Stimulated activated CD4-positive, alpha-beta T cell treated with anti-CD3 and anti-CD28 coated beads, Interleukin-15, amount 100 ng/mL, for 1 hour (primary cell): Measurements from ENCODE around the gene SLC26A11.

ENCODE experiments used
- DNase-seq, 2 donors: peaks; one replicate each; pipeline ENCODE4 v3.0.0-alpha.2; 2020; ENCODE audit warnings: low read depth in 1 of 2, low spot score in 1 of 2

Gene SLC26A11

DNA sequence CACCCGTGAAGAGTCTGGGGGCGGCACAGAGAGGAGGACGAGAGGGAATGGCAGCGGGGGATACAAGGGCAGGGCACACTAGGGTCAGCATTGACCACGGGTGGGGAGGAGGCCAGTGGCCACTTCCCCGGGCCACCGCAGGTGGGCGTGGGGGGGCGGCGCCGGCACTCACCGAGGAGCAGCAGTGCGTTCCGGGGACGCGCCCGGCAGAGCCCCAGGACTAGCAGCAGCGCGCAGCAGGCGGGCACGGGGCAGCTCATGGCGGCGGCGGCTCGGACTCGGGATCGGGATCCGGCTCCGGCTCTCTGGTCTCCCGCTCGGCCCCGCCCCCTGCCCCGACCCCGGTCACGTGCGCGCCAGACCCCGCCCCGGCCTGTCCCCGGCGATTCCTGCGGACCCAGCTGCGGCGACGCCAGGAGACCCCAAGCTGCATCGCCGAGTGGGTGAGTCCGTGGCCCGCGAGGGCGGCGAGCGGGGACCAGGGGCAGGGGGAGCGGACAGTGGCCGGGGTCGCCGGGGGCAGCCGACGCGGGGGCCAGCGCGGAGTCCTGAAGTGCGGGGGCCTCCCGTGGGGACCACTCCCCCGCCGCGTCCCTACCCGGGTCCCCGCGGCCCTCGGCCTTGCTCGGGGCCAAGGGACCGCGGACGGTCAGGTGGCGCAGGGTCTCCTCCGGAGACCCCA lies at the start of gene SLC26A11, which contains the start of gene SGSH:
Gene SLC26A11 (plus strand): TSS at position 374 of the 682 bp plus-strand sequence. CDS start 1,134 bp downstream, outside the sequence.
Gene SGSH (minus strand): TSS at position 280 of the 682 bp plus-strand sequence. CDS start 20 bp downstream, at position 260.
- peak; percentile 12 to 52 for DNase-seq

DNA sequence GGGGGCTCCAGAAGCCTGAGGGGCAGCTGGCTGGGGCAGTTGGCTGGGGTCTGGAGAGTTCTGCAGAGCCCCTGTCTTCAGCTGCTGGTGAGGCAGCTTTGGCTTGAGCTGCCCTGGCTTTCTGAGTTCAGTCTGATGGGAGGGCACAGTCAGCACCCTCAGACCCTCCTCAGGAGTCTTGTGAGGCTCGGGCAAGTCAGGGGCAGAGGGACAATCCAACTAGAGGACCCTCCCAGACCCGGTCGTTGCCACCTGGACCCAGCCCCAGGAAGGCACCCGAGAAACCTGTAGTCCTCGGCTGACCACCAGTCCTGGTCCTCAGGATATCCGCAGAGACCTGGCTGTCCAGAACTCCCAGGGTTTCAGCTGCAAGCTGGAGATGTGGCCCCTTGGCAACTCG lies 48.5 kb upstream of the SLC26A11 start:
- no peak for DNase-seq

DNA sequence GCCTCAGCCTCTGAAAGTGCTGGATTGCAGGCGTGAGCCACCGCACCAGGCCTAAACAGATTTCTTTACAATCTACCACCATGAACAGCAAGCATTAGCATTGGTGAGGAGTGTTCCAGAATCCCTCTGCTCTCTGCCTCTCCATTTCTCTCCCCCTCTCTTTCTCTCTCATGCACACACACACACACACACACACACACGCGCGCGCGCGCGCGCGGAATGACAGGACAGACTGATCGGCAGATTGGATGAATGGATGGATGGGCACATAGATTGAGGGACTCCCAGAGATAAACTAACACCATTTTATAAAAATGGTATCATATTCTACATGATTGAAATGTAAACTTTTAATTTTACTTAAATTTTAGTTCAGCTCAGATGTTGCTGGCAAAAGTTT lies 47.1 kb upstream of the SLC26A11 start:
- DNase-seq = no peak

DNA sequence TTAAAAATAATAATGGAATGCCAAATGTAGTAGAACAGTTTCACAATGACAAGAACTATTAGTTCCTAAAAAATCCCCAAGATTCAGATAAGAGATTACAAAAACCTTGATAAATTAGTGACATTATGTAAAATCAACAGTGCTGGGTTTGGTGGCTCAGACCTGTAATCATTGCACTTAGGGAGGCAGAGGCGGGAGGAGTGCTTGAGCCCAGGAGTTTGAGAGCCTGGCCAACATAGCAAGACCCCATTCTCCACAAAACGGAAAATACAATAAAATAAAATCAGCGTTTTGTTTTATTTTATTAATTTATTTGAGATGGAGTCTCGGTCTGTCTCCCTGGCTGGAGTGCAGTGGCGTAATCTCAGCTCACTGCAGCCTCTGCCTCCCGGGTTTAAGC lies 46.3 kb upstream of the SLC26A11 start:
- no peak for DNase-seq

DNA sequence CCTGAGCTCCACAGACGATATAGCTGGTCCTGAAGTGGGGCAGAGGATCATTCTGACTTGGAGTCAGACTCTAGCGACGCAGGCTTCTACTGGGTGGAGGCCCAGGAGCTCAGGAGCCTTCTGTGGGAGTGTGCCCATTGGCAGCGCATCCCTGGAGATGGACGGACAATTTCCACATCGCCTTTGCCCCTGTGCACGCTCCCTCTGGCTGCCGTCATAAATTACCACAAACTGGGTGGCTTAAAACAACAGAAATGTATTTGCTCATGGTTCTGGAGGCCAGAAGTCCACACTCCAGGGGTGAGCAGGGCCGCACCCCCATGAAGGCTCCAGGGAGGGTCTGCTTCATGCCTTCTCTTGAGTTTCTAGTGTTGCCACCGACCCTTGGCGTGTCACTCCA lies 43.5 kb upstream of the SLC26A11 start:
- no peak for DNase-seq

DNA sequence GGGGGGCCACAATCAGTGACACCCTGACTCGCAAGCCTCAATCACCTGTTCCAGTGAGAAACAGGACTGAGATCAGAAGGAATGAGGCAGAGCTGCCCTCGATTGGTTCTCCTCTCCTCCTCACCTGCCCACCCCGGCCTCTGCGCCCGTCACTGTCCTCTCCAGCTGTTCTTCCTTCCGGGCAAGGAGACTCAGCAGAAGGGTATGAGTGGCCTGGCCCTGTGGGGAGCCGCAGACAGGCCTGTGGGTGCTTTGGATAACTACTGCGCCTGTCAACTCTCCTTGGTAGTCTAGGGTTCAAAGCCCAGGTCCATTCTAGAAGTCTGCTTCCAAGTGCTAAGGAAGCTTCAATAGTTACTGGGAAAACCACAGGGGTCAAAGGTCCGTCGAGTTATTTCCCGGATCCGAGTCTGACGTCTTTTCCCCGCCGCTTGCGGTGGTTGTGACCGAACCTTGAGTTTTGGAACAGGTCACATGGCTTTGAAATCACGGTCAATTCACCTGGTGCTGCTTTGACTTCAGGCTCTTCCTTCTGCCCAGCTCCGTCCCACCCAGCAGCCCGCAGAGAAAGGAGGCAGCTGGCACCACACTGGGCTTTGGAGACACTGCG lies 42.1 kb upstream of the SLC26A11 start:
- DNase-seq = no peak

DNA sequence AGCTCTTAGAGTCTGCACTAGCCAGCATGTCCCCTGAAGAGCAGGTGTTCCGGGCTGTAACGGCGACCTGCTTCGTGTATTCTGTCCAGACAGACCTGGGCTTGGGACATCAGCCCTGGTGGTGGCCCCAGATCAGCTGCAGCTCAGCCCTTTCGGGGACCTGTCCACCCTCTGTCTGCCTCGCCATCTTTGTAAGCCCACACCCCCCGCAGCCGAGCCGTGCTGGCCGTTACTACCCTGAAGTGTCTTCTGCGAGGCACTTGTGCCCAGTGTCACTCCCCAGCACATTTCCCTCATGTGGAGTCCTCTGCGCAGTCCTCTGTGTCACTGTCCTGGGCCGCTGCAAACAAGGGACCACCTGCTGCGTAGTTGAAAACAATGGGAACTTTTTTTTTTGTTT lies 40.0 kb upstream of the SLC26A11 start:
- no peak for DNase-seq

DNA sequence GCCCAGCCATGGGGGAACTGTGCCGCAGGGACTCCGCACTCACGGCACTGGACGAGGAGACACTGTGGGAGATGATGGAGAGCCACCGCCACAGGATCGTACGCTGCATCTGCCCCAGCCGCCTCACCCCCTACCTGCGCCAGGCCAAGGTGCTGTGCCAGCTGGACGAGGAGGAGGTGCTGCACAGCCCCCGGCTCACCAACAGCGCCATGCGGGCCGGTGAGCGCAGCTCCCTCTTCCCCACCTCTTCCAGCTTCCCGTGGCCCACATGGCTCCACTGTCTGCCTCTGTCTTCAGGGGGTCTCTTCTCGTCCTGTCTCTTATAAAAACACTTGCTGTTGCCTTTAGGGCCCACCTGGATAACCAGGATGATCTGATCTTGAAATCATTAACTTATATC lies 38.8 kb upstream of the SLC26A11 start:
- DNase-seq = no peak

DNA sequence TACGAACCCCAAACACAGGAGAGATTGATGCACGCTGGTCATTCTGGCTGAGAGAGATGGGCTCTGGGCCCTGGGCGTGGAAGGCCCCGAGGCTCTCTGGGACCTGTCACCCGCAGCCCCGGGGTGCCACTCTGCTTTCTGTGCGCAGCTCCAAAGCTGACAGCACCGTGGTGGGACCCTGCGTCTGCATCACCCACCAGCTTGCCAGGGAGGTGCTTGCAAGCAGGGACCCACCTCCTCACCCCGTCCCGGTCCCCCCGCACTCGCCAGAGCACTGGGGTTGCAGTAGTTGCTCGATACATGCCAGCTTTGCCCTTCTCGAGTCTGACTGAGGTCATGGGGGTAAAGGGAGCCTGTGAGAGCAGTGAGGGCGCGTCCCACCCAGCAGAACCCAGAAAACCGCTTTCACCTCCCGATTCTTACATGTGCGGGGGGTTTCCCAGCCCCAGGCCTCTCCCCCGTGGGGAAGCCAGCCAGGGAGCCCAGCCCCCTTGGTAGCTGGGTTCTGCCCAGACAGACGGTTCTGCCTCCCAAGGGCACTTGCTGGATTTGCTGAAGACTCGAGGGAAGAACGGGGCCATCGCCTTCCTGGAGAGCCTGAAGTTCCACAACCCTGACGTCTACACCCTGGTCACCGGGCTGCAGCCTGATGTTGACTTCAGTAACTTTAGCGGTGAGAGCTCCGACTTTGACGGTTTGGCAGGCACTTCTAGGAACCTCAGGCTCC lies 37.9 kb upstream of the SLC26A11 start:
- no peak for DNase-seq

DNA sequence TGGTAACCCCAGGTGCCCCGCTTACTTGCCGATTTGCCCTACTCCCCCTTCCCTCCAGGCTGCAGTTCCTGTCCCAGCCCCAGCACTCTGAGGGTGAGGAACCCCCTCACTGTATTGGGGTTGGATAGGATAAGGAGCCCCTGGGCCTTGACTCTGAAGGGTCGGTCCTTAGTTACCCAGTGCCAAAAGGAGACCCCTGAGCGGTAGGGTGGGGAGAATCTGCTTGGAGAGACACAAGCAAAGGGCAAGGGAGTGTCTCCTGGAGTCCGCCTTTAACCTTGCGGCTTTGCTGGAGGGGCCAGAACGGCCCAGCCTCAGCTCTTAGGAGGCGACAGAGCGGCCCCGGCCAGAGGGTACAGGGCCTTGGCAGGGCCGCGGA lies 37.4 kb upstream of the SLC26A11 start:
- DNase-seq = no peak

DNA sequence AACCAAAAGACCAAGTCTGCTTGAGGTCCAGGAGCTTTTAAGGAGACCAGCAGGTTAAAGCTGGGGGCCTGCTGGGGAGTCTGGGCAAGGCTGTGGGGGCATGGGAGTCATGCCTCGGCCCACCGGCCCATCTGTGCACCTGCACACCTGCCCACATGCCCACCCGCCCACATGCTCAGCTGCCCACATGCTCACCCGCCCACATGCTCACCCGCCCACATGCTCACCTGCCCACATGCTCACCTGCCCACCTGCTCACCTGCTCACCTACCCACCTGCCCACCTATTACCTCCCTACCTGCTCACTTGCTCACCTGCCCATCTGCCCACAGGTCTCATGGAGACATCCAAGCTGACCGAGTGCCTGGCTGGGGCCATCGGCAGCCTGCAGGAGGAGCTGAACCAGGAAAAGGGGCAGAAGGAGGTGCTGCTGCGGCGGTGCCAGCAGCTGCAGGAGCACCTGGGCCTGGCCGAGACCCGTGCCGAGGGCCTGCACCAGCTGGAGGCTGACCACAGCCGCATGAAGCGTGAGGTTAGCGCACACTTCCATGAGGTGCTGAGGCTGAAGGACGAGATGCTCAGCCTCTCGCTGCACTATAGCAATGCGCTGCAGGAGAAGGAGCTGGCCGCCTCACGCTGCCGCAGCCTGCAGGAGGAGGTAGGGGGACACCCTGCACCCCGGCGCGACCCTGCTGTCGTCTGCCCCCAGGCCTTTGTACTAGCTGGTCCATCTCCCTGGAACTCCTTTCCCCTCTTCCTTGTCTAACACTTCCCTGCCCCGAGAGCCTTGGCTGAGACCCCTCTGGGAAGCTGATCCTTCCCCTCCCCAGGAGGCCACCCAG lies 36.4 kb upstream of the SLC26A11 start:
- no peak for DNase-seq

DNA sequence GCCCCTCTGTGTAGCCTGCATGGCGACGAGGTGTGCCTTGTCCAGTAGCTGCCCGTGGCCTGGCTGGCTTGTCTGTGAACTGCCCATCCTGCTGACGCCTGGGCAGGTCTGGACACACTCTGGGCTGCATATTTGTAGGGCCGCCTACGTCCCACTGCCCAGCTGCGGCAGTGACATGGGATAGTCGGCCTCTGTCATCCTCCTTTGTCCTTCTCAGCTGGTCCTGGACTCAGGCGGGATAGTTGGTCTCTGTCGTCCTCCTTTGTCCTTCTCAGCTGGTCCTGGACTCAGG lies 35.9 kb upstream of the SLC26A11 start:
- DNase-seq = no peak

DNA sequence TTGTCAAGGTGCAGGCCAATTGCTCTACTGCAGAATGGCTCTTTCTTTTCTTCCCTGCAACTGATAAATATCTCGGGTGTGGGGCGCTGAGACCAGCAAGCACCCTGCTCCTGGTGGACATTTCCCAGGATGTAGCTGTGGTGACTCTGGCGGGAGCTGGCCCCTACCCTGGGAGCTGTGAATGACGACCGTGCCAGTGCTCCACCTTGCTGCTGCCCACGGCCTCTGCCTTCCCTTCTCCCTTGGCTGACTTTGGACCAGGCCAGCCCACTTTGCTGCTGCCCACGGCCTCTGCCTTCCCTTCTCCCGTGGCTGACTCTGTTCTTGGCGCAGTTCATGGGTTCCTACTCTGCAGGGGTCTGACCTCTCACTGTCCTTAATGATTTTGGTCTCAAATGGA lies 34.3 kb upstream of the SLC26A11 start:
- DNase-seq = no peak

DNA sequence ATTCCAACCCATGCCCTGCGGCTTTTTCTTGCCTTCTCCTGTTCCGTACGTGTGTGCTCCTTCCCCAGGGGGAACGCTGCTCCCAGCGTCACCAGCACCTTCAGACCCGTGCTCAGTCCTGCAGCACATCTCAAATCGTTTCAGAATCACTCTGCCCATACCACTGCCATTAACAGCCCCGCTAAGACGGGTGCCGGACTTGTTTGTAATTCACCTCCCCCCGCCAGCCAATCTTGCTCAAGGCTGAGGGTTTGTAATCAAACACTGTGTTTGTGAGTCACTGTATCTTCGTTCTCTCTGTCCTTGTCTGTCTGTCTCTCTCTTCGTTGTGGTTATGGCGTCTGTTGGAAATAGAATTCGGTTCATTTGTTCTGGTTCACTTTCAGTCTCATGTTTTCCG lies 33.1 kb upstream of the SLC26A11 start:
- no peak for DNase-seq

DNA sequence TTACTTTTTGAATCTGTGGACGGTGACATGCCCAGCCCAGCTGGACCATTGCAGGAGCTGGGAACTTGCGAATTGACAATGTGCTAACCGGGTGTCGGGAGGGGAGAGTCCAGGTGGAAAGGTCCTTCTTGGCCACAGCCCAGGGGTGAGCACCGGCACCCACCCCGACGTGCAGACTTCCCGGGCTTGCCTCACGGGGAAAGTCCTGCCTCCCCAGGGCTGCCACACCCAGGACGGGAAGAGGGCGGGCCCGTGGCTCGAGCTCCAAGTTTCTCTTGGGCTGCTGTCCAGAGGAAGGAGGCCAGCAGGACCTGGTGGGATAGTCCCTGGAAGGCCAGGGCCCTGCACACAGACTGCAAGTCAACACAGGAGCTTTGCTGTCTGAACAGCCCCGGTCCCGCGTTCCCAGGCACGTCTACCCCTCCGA lies 32.7 kb upstream of the SLC26A11 start:
- DNase-seq = no peak

DNA sequence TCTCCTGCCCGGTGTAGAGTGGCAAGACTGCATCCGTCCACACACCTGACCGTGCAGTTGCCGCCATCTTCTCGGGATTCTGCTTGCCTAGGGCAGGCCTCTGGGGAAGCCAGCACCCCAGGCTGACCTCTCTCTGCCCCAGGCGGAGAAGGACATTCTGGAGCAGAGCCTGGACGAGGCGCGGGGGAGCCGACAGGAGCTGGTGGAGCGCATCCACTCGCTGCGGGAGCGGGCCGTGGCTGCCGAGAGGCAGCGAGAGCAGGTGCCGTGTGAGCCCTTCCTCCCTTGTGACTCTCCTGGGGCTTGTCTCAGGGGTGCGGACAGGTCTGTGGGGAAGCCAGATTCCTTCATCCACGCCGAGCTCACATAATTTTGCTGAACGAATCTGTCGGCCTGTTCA lies 30.6 kb upstream of the SLC26A11 start:
- no peak for DNase-seq

DNA sequence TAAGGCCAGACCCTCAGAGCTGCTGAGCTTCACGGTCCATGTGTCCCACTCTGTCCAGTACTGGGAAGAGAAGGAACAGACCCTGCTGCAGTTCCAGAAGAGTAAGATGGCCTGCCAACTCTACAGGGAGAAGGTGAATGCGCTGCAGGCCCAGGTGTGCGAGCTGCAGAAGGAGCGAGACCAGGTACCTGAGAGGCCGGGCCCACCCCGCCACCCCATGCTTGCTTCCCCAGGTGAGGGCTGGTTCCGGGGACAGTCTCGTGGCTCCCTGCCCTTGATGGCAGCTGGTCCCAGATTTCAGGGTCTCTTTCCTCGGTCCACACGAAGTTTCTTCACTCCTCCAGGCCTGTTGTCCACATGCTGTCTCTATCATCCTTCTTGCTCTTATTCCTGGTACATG lies 29.5 kb upstream of the SLC26A11 start:
- no peak for DNase-seq

DNA sequence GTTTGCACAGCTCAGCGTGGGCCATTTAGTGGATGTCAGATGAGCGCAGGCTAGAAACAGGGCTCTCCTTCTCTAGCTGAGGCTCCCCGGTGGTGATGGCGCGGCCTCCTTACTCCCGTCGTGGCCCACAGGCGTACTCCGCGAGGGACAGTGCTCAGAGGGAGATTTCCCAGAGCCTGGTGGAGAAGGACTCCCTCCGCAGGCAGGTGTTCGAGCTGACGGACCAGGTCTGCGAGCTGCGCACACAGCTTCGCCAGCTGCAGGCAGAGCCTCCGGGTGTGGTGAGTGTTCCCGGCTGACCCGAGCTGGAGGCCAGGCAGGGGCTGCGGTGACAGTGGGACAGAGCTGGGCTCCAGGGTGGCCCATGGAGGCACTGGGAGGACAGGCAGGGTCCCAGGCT lies 29.0 kb upstream of the SLC26A11 start:
- no peak for DNase-seq

DNA sequence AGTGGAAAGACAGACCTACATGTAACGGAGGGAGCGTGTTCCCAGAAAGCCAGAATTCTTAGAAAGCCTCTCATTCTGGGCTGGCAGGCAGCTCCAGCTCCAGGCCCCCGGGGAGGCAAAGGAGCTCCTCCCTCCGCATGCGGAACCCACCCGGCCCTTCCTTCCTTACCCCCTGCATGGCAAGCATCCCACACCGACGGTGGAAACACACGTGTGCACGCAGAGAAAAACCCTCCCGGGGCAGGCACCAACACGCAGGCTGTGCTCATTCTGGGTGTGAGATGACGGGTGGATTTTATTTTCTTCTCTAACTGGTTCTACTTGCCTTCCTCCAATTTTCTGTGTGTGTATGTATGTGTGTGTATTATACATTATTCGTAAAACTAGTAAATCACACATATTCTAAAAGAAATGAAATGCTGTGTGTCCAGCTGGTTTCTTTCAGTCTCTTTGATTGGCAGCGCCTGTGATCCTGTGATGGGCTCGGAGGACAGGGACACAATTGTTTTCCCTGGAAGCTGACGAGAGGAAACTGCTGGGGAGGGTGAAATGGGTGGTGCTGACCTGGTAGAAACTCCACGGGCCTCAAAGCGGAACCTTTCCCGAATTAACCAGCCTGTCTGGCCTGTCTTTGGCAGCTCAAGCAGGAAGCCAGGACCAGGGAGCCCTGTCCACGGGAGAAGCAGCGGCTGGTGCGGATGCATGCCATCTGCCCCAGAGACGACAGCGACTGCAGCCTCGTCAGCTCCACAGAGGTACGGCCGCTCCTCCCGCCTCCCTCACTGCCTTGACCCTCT lies 28.2 kb upstream of the SLC26A11 start:
- no peak for DNase-seq

DNA sequence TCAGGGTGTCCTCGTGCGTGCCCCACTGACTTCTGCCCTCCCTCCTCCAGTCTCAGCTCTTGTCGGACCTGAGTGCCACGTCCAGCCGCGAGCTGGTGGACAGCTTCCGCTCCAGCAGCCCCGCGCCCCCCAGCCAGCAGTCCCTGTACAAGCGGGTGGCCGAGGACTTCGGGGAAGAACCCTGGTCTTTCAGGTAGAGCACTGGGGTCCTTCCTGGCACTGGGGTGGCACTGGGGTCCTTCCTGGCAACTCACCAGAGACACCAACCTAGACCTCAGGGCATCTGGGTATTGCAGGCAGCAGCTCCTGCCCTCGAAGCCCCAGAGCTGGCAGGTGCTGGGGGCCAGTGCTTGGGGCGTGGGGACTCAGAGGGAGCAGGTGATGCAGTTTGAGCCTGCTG lies 25.1 kb upstream of the SLC26A11 start:
- DNase-seq = no peak
